WTC11 (cell line): ENCODE results near the gene PKP4. TPM values are rescaled to one million over a fixed set of nuclear protein-coding genes. Genes with fewer than 3 reads are reported as not detected.

Experiments used
- ATAC-seq: fragments of 200-7000 bp; cut with Tn5 transposase; 2 replicates; pipeline ENCODE4 v1.10.0; 2021; ENCODE audit warnings: mild to moderate bottlenecking, moderate library complexity
- CTCF ChIA-PET: fragments of 300-600 bp; sonication (Branson Sonifier 250); formaldehyde crosslinking; loops from one replicate; lab custom pipeline; 2021; ENCODE audit warnings: antibody characterized with exemption; lab: Charles Lee
- POLR2A ChIA-PET: fragments of 350-600 bp; sonication (Branson Sonifier 250); formaldehyde crosslinking; loops from one replicate; lab custom pipeline; 2021; ENCODE audit warnings: antibody characterized with exemption; lab: Charles Lee
- DNase-seq: peaks from one replicate; pipeline ENCODE4 v3.0.0; 2021; ENCODE audit warnings: low spot score
- H3K27ac Mint-ChIP-seq: 2 replicates; pipeline ENCODE4 v1.8.0; 2021; ENCODE audit warnings: mixed read lengths
- H3K27me3 Mint-ChIP-seq: 2 replicates; pipeline ENCODE4 v1.8.0; 2021; ENCODE audit warnings: low read depth, mild to moderate bottlenecking, moderate library complexity, mixed read lengths
- H3K36me3 Mint-ChIP-seq: 2 replicates; pipeline ENCODE4 v1.8.0; 2021; ENCODE audit warnings: mixed read lengths
- H3K4me1 Mint-ChIP-seq: 2 replicates; pipeline ENCODE4 v1.8.0; 2022; ENCODE audit warnings: mixed read lengths
- H3K4me3 Mint-ChIP-seq: 2 replicates; pipeline ENCODE4 v1.8.0; 2021; ENCODE audit warnings: mild to moderate bottlenecking, moderate library complexity, mixed read lengths
- H3K9me3 Mint-ChIP-seq: 2 replicates; pipeline ENCODE4 v1.8.0; 2021; ENCODE audit warnings: mixed read lengths
- ATF6 ChIP-seq: sonication (generic); formaldehyde crosslinking; IDR thresholded peaks from 2 replicates; pipeline ENCODE4 v1.8.1; 2023; ENCODE audit warnings: mild to moderate bottlenecking, missing genetic modification reagents
- E2F4 ChIP-seq: sonication (generic); formaldehyde crosslinking; IDR thresholded peaks from 2 replicates; pipeline ENCODE4 v1.8.1; 2022; ENCODE audit warnings: low read depth, mild to moderate bottlenecking, moderate library complexity, missing genetic modification reagents, borderline replicate concordance
- FOXK1 ChIP-seq: sonication (generic); formaldehyde crosslinking; IDR thresholded peaks from 2 replicates; pipeline ENCODE4 v1.8.0; 2022; ENCODE audit warnings: mild to moderate bottlenecking, moderate library complexity, missing genetic modification reagents
- GTF2I ChIP-seq: fragments of 250-450 bp; sonication (Bioruptor Pico); conservative IDR thresholded peaks from 2 replicates; pipeline ENCODE4 v1.4.0; 2021; ENCODE audit warnings: mild to moderate bottlenecking
- JUN ChIP-seq: sonication (generic); formaldehyde crosslinking; IDR thresholded peaks from 2 replicates; pipeline ENCODE4 v1.8.0; 2023; ENCODE audit warnings: mild to moderate bottlenecking, missing genetic modification reagents
- NFYB ChIP-seq: sonication (generic); formaldehyde crosslinking; conservative IDR thresholded peaks from 2 replicates; pipeline ENCODE4 v1.8.0; 2022; ENCODE audit warnings: low read depth, missing genetic modification reagents
- SMAD3 ChIP-seq: sonication (generic); formaldehyde crosslinking; IDR thresholded peaks from 2 replicates; pipeline ENCODE4 v1.8.0; 2022; ENCODE audit warnings: missing genetic modification reagents, mild to moderate bottlenecking, borderline replicate concordance
- TEAD1 ChIP-seq: sonication (generic); formaldehyde crosslinking; IDR thresholded peaks from 2 replicates; pipeline ENCODE4 v1.8.0; 2022; ENCODE audit warnings: mild to moderate bottlenecking, missing genetic modification reagents
- ZMAT4 ChIP-seq: fragments of 250-450 bp; sonication (Bioruptor Pico); IDR thresholded peaks from 2 replicates; pipeline ENCODE4 v1.9.0; 2021; ENCODE audit warnings: mild to moderate bottlenecking
- ZNF121 ChIP-seq: sonication (generic); formaldehyde crosslinking; IDR thresholded peaks from 2 replicates; pipeline ENCODE4 v1.8.0; 2023; ENCODE audit warnings: missing genetic modification reagents
- ZNF138 ChIP-seq: sonication (generic); formaldehyde crosslinking; conservative IDR thresholded peaks from 2 replicates; pipeline ENCODE4 v1.8.1; 2022; ENCODE audit warnings: mild to moderate bottlenecking, moderate library complexity, missing genetic modification reagents
- ZSCAN18 ChIP-seq: fragments of 250-450 bp; sonication (Bioruptor Pico); IDR thresholded peaks from 2 replicates; pipeline ENCODE4 v2.1.2; 2022; ENCODE audit warnings: mild to moderate bottlenecking, moderate library complexity
- total RNA-seq: library from RNA; stranded (reverse); gene quantifications from 3 replicates; pipeline ENCODE4 v1.2.3, GENCODE V29; 2021

The PKP4 gene
- total RNA-seq, 1 experiment from 2014 or later, result 78.9 TPM

- no peak for DNase-seq
- ChIA-PET POLR2A (no interaction called here), CTCF (interaction anchor here (0.9 to 2.0 kb wide), 4 partner anchors 57 to 86 kb away, joined by 3 to 5 read pairs (median 4); no protein-coding TSS in a partner anchor)
- no peak overlapping the region for H3K4me3 Mint-ChIP-seq
- no peak for ATAC-seq
- no peaks in the 10 kb centered on the region for H3K27me3 Mint-ChIP-seq
- no peak overlapping the region for H3K27ac Mint-ChIP-seq
- peaks cover 53% of the 10 kb centered on the region for H3K36me3 Mint-ChIP-seq
- H3K4me1 Mint-ChIP-seq, result peaks cover 7% of the 10 kb centered on the region
- TF ChIP-seq ZSCAN18 (CRISPR knock-in tag) (no peak), E2F4 (CRISPR knock-in tag) (no peak), GTF2I (no peak), ZNF121 (CRISPR knock-in tag) (no peak), ATF6 (no peak)
- H3K9me3 Mint-ChIP-seq, result no peaks in the 10 kb centered on the region
These were observed 210.8 kb downstream of the PKP4 start for GRCh38 chr2:158667586-158667985.

GRCh38 chr2:158668001-158668765, 211.4 kb downstream of the PKP4 start:
- H3K4me3 Mint-ChIP-seq, result no peak overlapping the region
- TF ChIP-seq FOXK1 (CRISPR knock-in tag) (no peak), ZNF121 (CRISPR knock-in tag) (no peak), JUN (CRISPR knock-in tag) (no peak), SMAD3 (CRISPR knock-in tag) (no peak), ZMAT4 (CRISPR knock-in tag) (no peak), ZNF138 (no peak), TEAD1 (CRISPR knock-in tag) (no peak)
- H3K27ac Mint-ChIP-seq, result 0 out of 2 replicates have a peak overlapping the region, but pooled peaks have one; percentile 38
- DNase-seq (no peak), ATAC-seq (no peak)
- H3K4me1 Mint-ChIP-seq, result peaks cover 7% of the 10 kb centered on the region
- CTCF ChIA-PET, result interaction anchor here (0.9 to 2.0 kb wide), 3 partner anchors 57 to 86 kb away, joined by 3 to 5 read pairs (median 4); no protein-coding TSS in a partner anchor
- H3K27me3 Mint-ChIP-seq, result no peaks in the 10 kb centered on the region
- peaks cover 53% of the 10 kb centered on the region for H3K36me3 Mint-ChIP-seq
- no peaks in the 10 kb centered on the region for H3K9me3 Mint-ChIP-seq
- POLR2A ChIA-PET, result no interaction called here

GRCh38 chr2:158670292-158670691, 213.5 kb downstream of the PKP4 start:
- Mint-ChIP-seq H3K27me3 (no peaks in the 10 kb centered on the region), H3K36me3 (peaks cover 61% of the 10 kb centered on the region), H3K27ac (no peak overlapping the region), H3K4me1 (peaks cover 7% of the 10 kb centered on the region), H3K4me3 (no peak overlapping the region), H3K9me3 (no peaks in the 10 kb centered on the region)
- ChIA-PET POLR2A (no interaction called here), CTCF (interaction anchor here (1.4 kb wide), 1 partner anchor 75 kb away, joined by 4 read pairs; no protein-coding TSS in a partner anchor)
- ATAC-seq (no peak), DNase-seq (no peak)
- no peak for TF ChIP-seq SMAD3 (CRISPR knock-in tag)
- TF ChIP-seq NFYB, result no peak
- TF ChIP-seq JUN (CRISPR knock-in tag), result no peak
